Measurements from ENCODE around the gene KRT84. TPM values are rescaled to one million over a fixed set of nuclear protein-coding genes. Genes with fewer than 3 reads are reported as not detected.

Gene KRT84
- total RNA-seq, 1 experiment from 2014 or later, result not detected

- intact Hi-C loops (cut with micrococcal nuclease), result no loop called here
- no peaks in the 10 kb centered on the region for H3K79me2 ChIP-seq (ENCODE audit: insufficient read depth, low read length)
- ATAC-seq (no peak), DNase-seq (ENCODE audit: low read depth, low spot score) (no peak)
- H3K9ac ChIP-seq (ENCODE audit: low read length), result no peak overlapping the region
- no TSS peak for BruUV-seq (replicated peaks)
- TF ChIP-seq EZH2phosphoT487 (IDR thresholded peaks at IDR 0.05; ENCODE audit: borderline replicate concordance), result no peak
- no peak for TF ChIP-seq MAX (IDR thresholded peaks at IDR 0.05)
- TF ChIP-seq FOSL1 (IDR thresholded peaks at IDR 0.05; ENCODE audit: low read depth), result no peak
- no peak for TF ChIP-seq POLR2AphosphoS5 (IDR thresholded peaks at IDR 0.05; ENCODE audit: low read depth, low read length)
- no peak for TF ChIP-seq ZFX (IDR thresholded peaks at IDR 0.05)
- TF ChIP-seq SP1 (IDR thresholded peaks at IDR 0.05; ENCODE audit: low read depth), result no peak
- no peak for TF ChIP-seq RAD21 (IDR thresholded peaks at IDR 0.05; ENCODE audit: low read depth)
- no peak for TF ChIP-seq SIN3A (IDR thresholded peaks at IDR 0.05; ENCODE audit: low read depth)
- TF ChIP-seq ELF1 (IDR thresholded peaks at IDR 0.05; ENCODE audit: borderline replicate concordance, low read depth), result no peak
- TF ChIP-seq REST (IDR thresholded peaks at IDR 0.05; ENCODE audit: low read depth), result no peak
- TF ChIP-seq EGR1 (IDR thresholded peaks at IDR 0.05; ENCODE audit: low read depth), result no peak
- TF ChIP-seq ATF3 (IDR thresholded peaks at IDR 0.05), result no peak
- TF ChIP-seq YY1 (IDR thresholded peaks at IDR 0.05; ENCODE audit: extremely low read depth, insufficient replicate concordance, low read depth, low read length), result no peak
- no peak for TF ChIP-seq CBX3 (IDR thresholded peaks at IDR 0.05; ENCODE audit: low read depth)
- no peak for TF ChIP-seq POLR2A (IDR thresholded peaks at IDR 0.05; ENCODE audit: borderline replicate concordance, extremely low read depth, insufficient read depth, insufficient read length)
- TF ChIP-seq EZH2 (IDR thresholded peaks at IDR 0.05), result no peak
- TF ChIP-seq ZBTB33 (IDR thresholded peaks at IDR 0.05; ENCODE audit: extremely low read depth, insufficient replicate concordance, low read length), result no peak
- TF ChIP-seq SRF (IDR thresholded peaks at IDR 0.05; ENCODE audit: low read depth), result no peak
- H3K4me2 ChIP-seq (ENCODE audit: low read length), result no peak overlapping the region
- RAD21 ChIA-PET (ENCODE audit: low non-redundant PET in 1 of 2, low total read pairs in 2 of 2, uncharacterized antibody in 2 of 2, unreplicated experiment in 2 of 2), result no interaction called here
- no peaks in the 10 kb centered on the region for H4K20me1 ChIP-seq (ENCODE audit: insufficient read depth)
- no peak overlapping the region for H2AFZ ChIP-seq (ENCODE audit: low read depth, low read length, poor library complexity, severe bottlenecking)
- no peaks in the 10 kb centered on the region for H3K36me3 ChIP-seq (ENCODE audit: control insufficient read depth in 1 of 2, insufficient read depth in 2 of 2, low read length in 2 of 2)
- no peaks in the 10 kb centered on the region for H3K9me2 ChIP-seq (ENCODE audit: insufficient read depth)
- CTCF ChIA-PET, result interaction anchor here (1.0 kb wide), 1 partner anchor 32 kb away, joined by 3 read pairs; no protein-coding TSS in a partner anchor
- POLR2A ChIA-PET, result interaction anchor here (0.6 kb wide), 1 partner anchor 193 kb away, joined by 3 read pairs; no protein-coding TSS in a partner anchor
- H3K27ac ChIP-seq (ENCODE audit: low read depth, low read length), result no peak overlapping the region
- H3K4me1 ChIP-seq (ENCODE audit: control insufficient read depth in 1 of 2, insufficient read depth in 2 of 2, low read length in 2 of 2), result no peaks in the 10 kb centered on the region; a peak in 1 of 4 replicates
- no peaks in the 10 kb centered on the region for H3K9me3 ChIP-seq (ENCODE audit: control insufficient read depth in 1 of 2, insufficient read depth in 1 of 2, low read depth in 1 of 2, low read length in 2 of 2)
- H3K4me3 ChIP-seq (replicated peaks in 1 of 2; ENCODE audit: low read depth in 1 of 2, low read length in 2 of 2), result no peak overlapping the region
- no peaks in the 10 kb centered on the region; the same call in 1 of the 2 replicates for H3K27me3 ChIP-seq (ENCODE audit: insufficient read depth, low read length)
Measured at GRCh38 chr12:52358575-52359350, 26.7 kb downstream of the KRT84 start.

Data from HCT116 (cell line).